ENCODE results near the gene SMYD3. TPM values are rescaled to one million over a fixed set of nuclear protein-coding genes. Genes with fewer than 3 reads are reported as not detected.

Gene SMYD3
- total RNA-seq, 1 donor from 2014 or later = 24.2 TPM

GRCh38 chr1:245812278-245812677 is 694.8 kb downstream of the SMYD3 start:
- Mint-ChIP-seq H3K4me3 (no peak overlapping the region), H3K27ac (ENCODE audit: unreplicated experiment) (no peak overlapping the region), H3K36me3 (ENCODE audit: low read depth) (no peaks in the 10 kb centered on the region), H3K4me1 (peaks cover 4% of the 10 kb centered on the region), H3K9me3 (no peaks in the 10 kb centered on the region), H3K27me3 (ENCODE audit: low read depth) (no peaks in the 10 kb centered on the region)
- TF ChIP-seq CTCF (conservative IDR thresholded peaks at IDR 0.05) = no peak
- no peak for DNase-seq (ENCODE audit: low read depth, low spot score)

- H3K4me3 Mint-ChIP-seq = no peak overlapping the region
- H3K36me3 Mint-ChIP-seq (ENCODE audit: low read depth) = no peaks in the 10 kb centered on the region
- no peaks in the 10 kb centered on the region for H3K9me3 Mint-ChIP-seq
- DNase-seq (ENCODE audit: low read depth, low spot score) = no peak
- no peak overlapping the region for H3K27ac Mint-ChIP-seq (ENCODE audit: unreplicated experiment)
- no peaks in the 10 kb centered on the region for H3K27me3 Mint-ChIP-seq (ENCODE audit: low read depth)
- H3K4me1 Mint-ChIP-seq = peaks cover 4% of the 10 kb centered on the region
- no peak for TF ChIP-seq CTCF (conservative IDR thresholded peaks at IDR 0.05)
Observed at GRCh38 chr1:245810789-245811337, 696.2 kb downstream of the SMYD3 start.

- Mint-ChIP-seq H3K9me3 (no peaks in the 10 kb centered on the region), H3K27me3 (ENCODE audit: low read depth) (no peaks in the 10 kb centered on the region), H3K4me1 (peaks cover 4% of the 10 kb centered on the region), H3K4me3 (no peak overlapping the region), H3K27ac (ENCODE audit: unreplicated experiment) (no peak overlapping the region), H3K36me3 (ENCODE audit: low read depth) (no peaks in the 10 kb centered on the region)
- DNase-seq (ENCODE audit: low read depth, low spot score) = no peak
- no peak for TF ChIP-seq CTCF (conservative IDR thresholded peaks at IDR 0.05)
Observed at GRCh38 chr1:245810181-245810769, 696.8 kb downstream of the SMYD3 start.

GRCh38 chr1:245809361-245809760 is 697.7 kb downstream of the SMYD3 start:
- Mint-ChIP-seq H3K36me3 (ENCODE audit: low read depth) (no peaks in the 10 kb centered on the region), H3K4me3 (no peak overlapping the region), H3K4me1 (no peaks in the 10 kb centered on the region), H3K9me3 (no peaks in the 10 kb centered on the region), H3K27ac (ENCODE audit: unreplicated experiment) (peak overlapping the region; percentile 38), H3K27me3 (ENCODE audit: low read depth) (no peaks in the 10 kb centered on the region)
- TF ChIP-seq CTCF (conservative IDR thresholded peaks at IDR 0.05) = no peak
- DNase-seq (ENCODE audit: low read depth, low spot score) = no peak

- H3K9me3 Mint-ChIP-seq = no peaks in the 10 kb centered on the region
- no peaks in the 10 kb centered on the region for H3K36me3 Mint-ChIP-seq (ENCODE audit: low read depth)
- no peaks in the 10 kb centered on the region for H3K27me3 Mint-ChIP-seq (ENCODE audit: low read depth)
- no peak for DNase-seq (ENCODE audit: low read depth, low spot score)
- H3K27ac Mint-ChIP-seq (ENCODE audit: unreplicated experiment) = no peak overlapping the region
- no peak overlapping the region for H3K4me3 Mint-ChIP-seq
- H3K4me1 Mint-ChIP-seq = no peaks in the 10 kb centered on the region
- no peak for TF ChIP-seq CTCF (conservative IDR thresholded peaks at IDR 0.05)
Observed at GRCh38 chr1:245807954-245808719, 698.9 kb downstream of the SMYD3 start.
